Stimulated activated memory B cell treated with anti-CD40 and anti-IgM and Interleukin-4, amounts not matched to agents 10 μg/mL and 1 μg/mL and 100 μg/mL, for 72 hours (primary cell): ENCODE measurements around the gene ANKRD10.

Experiments
- ATAC-seq: fragments of 150-1000 bp; cut with Tn5 transposase; 2 replicates; pipeline ENCODE4 v1.10.0; 2021
- H3K27ac Mint-ChIP-seq: one replicate; pipeline ENCODE4 v1.8.0; 2022; ENCODE audit warnings: mild to moderate bottlenecking, mixed read lengths
- H3K27me3 Mint-ChIP-seq: one replicate; pipeline ENCODE4 v1.8.0; 2022; ENCODE audit warnings: mixed read lengths
- H3K36me3 Mint-ChIP-seq: one replicate; pipeline ENCODE4 v1.8.0; 2022; ENCODE audit warnings: mixed read lengths
- H3K4me1 Mint-ChIP-seq: one replicate; pipeline ENCODE4 v1.8.0; 2022; ENCODE audit warnings: mixed read lengths
- H3K4me3 Mint-ChIP-seq: one replicate; pipeline ENCODE4 v1.8.0; 2022; ENCODE audit warnings: mild to moderate bottlenecking, moderate library complexity, mixed read lengths
- H3K9me3 Mint-ChIP-seq: one replicate; pipeline ENCODE4 v1.8.0; 2022; ENCODE audit warnings: mixed read lengths

ANKRD10 gene

GRCh38 chr13:110912651-110913051 is 2.2 kb downstream of the ANKRD10 start:
- Mint-ChIP-seq H3K27me3 (no peaks in the 10 kb centered on the region), H3K9me3 (no peaks in the 10 kb centered on the region), H3K4me1 (peaks cover 71% of the 10 kb centered on the region), H3K4me3 (peak overlapping the region; percentile 90), H3K36me3 (peaks cover 21% of the 10 kb centered on the region), H3K27ac (peak overlapping the region; percentile 96)
- no peak for ATAC-seq

GRCh38 chr13:110911880-110912279 is 3.0 kb downstream of the ANKRD10 start:
- H3K36me3 Mint-ChIP-seq: peaks cover 29% of the 10 kb centered on the region
- H3K9me3 Mint-ChIP-seq: no peaks in the 10 kb centered on the region
- no peaks in the 10 kb centered on the region for H3K27me3 Mint-ChIP-seq
- peaks cover 74% of the 10 kb centered on the region for H3K4me1 Mint-ChIP-seq
- no peak for ATAC-seq
- H3K27ac Mint-ChIP-seq: no peak overlapping the region
- no peak overlapping the region for H3K4me3 Mint-ChIP-seq

- ATAC-seq: no peak
- H3K27ac Mint-ChIP-seq: no peak overlapping the region
- H3K4me1 Mint-ChIP-seq: peaks cover 76% of the 10 kb centered on the region
- H3K36me3 Mint-ChIP-seq: peaks cover 42% of the 10 kb centered on the region
- no peaks in the 10 kb centered on the region for H3K27me3 Mint-ChIP-seq
- H3K9me3 Mint-ChIP-seq: no peaks in the 10 kb centered on the region
- H3K4me3 Mint-ChIP-seq: no peak overlapping the region
These were observed 4.6 kb downstream of the ANKRD10 start for GRCh38 chr13:110910013-110910890.

GRCh38 chr13:110907951-110908898 is 6.6 kb downstream of the ANKRD10 start:
- no peaks in the 10 kb centered on the region for H3K9me3 Mint-ChIP-seq
- no peak for ATAC-seq
- no peak overlapping the region for H3K4me3 Mint-ChIP-seq
- H3K4me1 Mint-ChIP-seq: peaks cover 71% of the 10 kb centered on the region
- H3K27me3 Mint-ChIP-seq: no peaks in the 10 kb centered on the region
- H3K27ac Mint-ChIP-seq: peak overlapping the region; percentile 17
- H3K36me3 Mint-ChIP-seq: peaks cover 43% of the 10 kb centered on the region

GRCh38 chr13:110907301-110907700 is 7.6 kb downstream of the ANKRD10 start:
- Mint-ChIP-seq H3K4me3 (no peak overlapping the region), H3K4me1 (peaks cover 61% of the 10 kb centered on the region), H3K9me3 (no peaks in the 10 kb centered on the region), H3K27ac (peak overlapping the region; percentile 17), H3K36me3 (peaks cover 48% of the 10 kb centered on the region), H3K27me3 (no peaks in the 10 kb centered on the region)
- no peak for ATAC-seq

GRCh38 chr13:110904748-110905147 is 10.1 kb downstream of the ANKRD10 start:
- Mint-ChIP-seq H3K4me3 (no peak overlapping the region), H3K27ac (no peak overlapping the region), H3K4me1 (peaks cover 36% of the 10 kb centered on the region), H3K36me3 (peaks cover 48% of the 10 kb centered on the region), H3K9me3 (no peaks in the 10 kb centered on the region), H3K27me3 (no peaks in the 10 kb centered on the region)
- ATAC-seq: no peak

GRCh38 chr13:110902370-110902769 is 12.5 kb downstream of the ANKRD10 start:
- ATAC-seq: no peak
- Mint-ChIP-seq H3K4me1 (peaks cover 12% of the 10 kb centered on the region), H3K9me3 (no peaks in the 10 kb centered on the region), H3K4me3 (no peak overlapping the region), H3K27me3 (no peaks in the 10 kb centered on the region), H3K27ac (no peak overlapping the region), H3K36me3 (peaks cover 24% of the 10 kb centered on the region)

GRCh38 chr13:110897521-110897920 is 17.3 kb downstream of the ANKRD10 start:
- Mint-ChIP-seq H3K36me3 (peaks cover 33% of the 10 kb centered on the region), H3K4me1 (no peaks in the 10 kb centered on the region), H3K4me3 (no peak overlapping the region), H3K27ac (peak overlapping the region; percentile 44), H3K9me3 (no peaks in the 10 kb centered on the region), H3K27me3 (no peaks in the 10 kb centered on the region)
- ATAC-seq: no peak

GRCh38 chr13:110897014-110897413 is 17.9 kb downstream of the ANKRD10 start:
- Mint-ChIP-seq H3K27me3 (no peaks in the 10 kb centered on the region), H3K9me3 (no peaks in the 10 kb centered on the region), H3K36me3 (peaks cover 35% of the 10 kb centered on the region), H3K4me1 (no peaks in the 10 kb centered on the region), H3K27ac (peak overlapping the region; percentile 44), H3K4me3 (no peak overlapping the region)
- ATAC-seq: no peak

GRCh38 chr13:110894086-110894485 is 20.8 kb downstream of the ANKRD10 start:
- no peaks in the 10 kb centered on the region for H3K4me1 Mint-ChIP-seq
- H3K9me3 Mint-ChIP-seq: no peaks in the 10 kb centered on the region
- no peak for ATAC-seq
- H3K27me3 Mint-ChIP-seq: no peaks in the 10 kb centered on the region
- H3K36me3 Mint-ChIP-seq: peaks cover 35% of the 10 kb centered on the region
- no peak overlapping the region for H3K4me3 Mint-ChIP-seq
- H3K27ac Mint-ChIP-seq: no peak overlapping the region

- Mint-ChIP-seq H3K27me3 (no peaks in the 10 kb centered on the region), H3K9me3 (no peaks in the 10 kb centered on the region), H3K36me3 (peaks cover 35% of the 10 kb centered on the region), H3K27ac (no peak overlapping the region), H3K4me1 (no peaks in the 10 kb centered on the region), H3K4me3 (no peak overlapping the region)
- no peak for ATAC-seq
These were observed 21.3 kb downstream of the ANKRD10 start for GRCh38 chr13:110893571-110893970.

- Mint-ChIP-seq H3K36me3 (peaks cover 24% of the 10 kb centered on the region), H3K4me3 (no peak overlapping the region), H3K27me3 (no peaks in the 10 kb centered on the region), H3K9me3 (no peaks in the 10 kb centered on the region), H3K27ac (no peak overlapping the region), H3K4me1 (peaks cover 3% of the 10 kb centered on the region)
- no peak for ATAC-seq
These were observed 24.3 kb downstream of the ANKRD10 start for GRCh38 chr13:110890279-110891165.

- Mint-ChIP-seq H3K4me1 (peaks cover 10% of the 10 kb centered on the region), H3K9me3 (no peaks in the 10 kb centered on the region), H3K36me3 (peaks cover 11% of the 10 kb centered on the region), H3K27me3 (no peaks in the 10 kb centered on the region), H3K27ac (no peak overlapping the region), H3K4me3 (no peak overlapping the region)
- no peak for ATAC-seq
These were observed 26.5 kb downstream of the ANKRD10 start for GRCh38 chr13:110888390-110888789.

GRCh38 chr13:110887597-110888333 is 27.1 kb downstream of the ANKRD10 start:
- H3K4me3 Mint-ChIP-seq: no peak overlapping the region
- H3K4me1 Mint-ChIP-seq: peaks cover 10% of the 10 kb centered on the region
- no peak overlapping the region for H3K27ac Mint-ChIP-seq
- no peaks in the 10 kb centered on the region for H3K27me3 Mint-ChIP-seq
- ATAC-seq: no peak
- H3K36me3 Mint-ChIP-seq: peaks cover 4% of the 10 kb centered on the region
- H3K9me3 Mint-ChIP-seq: no peaks in the 10 kb centered on the region
